Measurements from ENCODE around the gene SOX10.
"Not testable (repeated sequence)": the region's sequence is repeated elsewhere in the genome, so short reads cannot be mapped to it uniquely, and the experiment has no call there.

The SOX10 gene

DNA sequence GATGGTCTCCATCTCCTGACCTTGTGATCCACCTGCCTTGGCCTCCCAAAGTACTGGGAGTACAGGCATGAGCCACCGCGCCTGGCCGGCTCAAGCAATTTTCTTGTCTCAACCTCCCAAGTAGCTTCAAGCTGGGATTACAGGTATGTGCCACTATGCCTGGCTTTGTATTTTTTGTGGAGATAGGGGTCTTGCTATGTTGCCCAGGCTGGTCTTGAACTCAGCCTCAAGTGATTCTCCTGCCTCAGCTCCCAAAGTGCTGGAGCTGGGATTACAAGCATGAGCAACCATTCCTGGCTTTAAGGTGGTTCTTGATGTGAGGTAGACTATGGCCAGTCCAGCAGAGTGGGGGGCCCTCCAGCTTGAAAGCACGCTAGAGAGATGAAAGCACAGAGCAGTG lies 23.3 kb downstream of the SOX10 start:
- DNase-seq (ENCODE audit: low read depth in 2 of 2) = no peak

DNA sequence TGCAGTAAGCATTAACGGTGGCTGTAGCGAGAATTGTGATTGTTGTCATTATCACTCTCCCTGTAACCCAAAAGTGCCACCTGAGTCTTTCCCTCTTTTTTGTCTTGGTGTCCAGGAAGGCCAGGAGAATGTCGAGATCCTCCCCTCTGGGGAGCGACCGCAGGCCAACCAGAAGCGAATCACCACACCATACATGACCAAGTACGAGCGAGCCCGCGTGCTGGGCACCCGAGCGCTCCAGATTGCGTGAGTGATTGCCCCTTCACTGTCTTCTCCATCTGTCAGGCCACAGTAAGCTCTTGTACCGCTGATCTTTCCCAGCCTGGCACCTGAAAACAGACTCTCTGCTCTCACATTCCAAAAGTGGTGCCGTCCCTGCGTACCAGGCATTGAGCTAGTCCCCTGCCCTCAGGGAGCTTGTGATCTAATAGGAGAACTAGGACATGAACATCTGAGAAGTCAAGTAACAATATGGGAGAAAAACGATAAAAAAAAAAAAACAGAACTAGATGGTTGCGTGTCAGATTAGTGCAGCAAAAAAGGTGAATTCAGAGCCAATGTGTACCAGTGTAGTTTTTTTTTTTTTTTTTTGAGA lies 25.0 kb downstream of the SOX10 start:
- DNase-seq (ENCODE audit: low read depth in 2 of 2) = no peak

DNA sequence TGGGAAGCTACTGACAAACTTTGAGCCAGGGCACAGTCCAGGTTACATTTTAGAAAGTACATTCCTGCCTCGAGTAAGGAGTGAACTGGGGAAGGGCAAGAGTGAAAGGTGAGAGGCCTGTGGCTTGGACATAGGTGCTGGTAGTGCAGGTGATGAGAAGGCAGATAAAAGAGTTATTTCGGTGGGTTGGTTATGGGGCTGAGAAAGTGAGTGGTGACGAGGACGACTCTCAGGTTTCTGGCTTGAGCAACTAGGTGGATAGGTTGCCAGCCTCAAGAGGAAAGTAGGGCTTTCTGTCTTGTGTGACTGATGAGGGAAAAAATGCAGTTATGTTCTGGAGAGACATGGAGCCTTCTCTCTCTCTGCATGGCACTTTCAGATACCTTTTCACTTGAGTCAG lies 27.1 kb downstream of the SOX10 start:
- DNase-seq (ENCODE audit: low read depth in 2 of 2) = no peak

DNA sequence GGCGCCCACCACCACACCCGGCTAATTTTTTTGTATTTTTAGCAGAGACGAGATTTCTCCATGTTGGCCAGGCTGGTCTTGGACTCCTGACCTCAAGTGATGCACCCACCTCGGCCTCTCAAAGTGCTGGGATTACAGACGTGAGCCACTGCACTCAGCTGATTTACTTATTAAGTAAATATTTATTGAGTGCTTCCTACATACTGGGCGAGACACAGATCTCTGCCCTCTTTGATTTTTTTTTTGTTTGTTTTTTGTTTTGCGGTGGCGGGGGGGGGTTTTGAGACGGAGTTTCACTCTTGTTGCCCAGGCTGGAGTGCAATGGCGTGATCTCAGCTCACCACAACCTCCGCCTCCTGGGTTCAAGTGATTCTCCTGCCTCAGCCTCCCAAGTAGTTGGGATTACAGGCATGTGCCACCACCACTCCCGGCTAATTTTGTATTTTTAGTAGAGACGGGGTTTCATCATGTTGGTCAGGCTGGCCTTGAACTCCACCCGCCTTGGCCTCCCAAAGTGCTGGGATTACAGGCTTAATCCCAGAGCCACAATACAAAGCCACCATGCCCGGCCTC lies 28.4 kb downstream of the SOX10 start:
- DNase-seq (ENCODE audit: low read depth in 2 of 2) = not testable (repeated sequence)

GRCh38 chr22:37954686-37955085 lies 29.7 kb downstream of the SOX10 start:
- DNase-seq (ENCODE audit: low read depth in 2 of 2) = no peak

DNA sequence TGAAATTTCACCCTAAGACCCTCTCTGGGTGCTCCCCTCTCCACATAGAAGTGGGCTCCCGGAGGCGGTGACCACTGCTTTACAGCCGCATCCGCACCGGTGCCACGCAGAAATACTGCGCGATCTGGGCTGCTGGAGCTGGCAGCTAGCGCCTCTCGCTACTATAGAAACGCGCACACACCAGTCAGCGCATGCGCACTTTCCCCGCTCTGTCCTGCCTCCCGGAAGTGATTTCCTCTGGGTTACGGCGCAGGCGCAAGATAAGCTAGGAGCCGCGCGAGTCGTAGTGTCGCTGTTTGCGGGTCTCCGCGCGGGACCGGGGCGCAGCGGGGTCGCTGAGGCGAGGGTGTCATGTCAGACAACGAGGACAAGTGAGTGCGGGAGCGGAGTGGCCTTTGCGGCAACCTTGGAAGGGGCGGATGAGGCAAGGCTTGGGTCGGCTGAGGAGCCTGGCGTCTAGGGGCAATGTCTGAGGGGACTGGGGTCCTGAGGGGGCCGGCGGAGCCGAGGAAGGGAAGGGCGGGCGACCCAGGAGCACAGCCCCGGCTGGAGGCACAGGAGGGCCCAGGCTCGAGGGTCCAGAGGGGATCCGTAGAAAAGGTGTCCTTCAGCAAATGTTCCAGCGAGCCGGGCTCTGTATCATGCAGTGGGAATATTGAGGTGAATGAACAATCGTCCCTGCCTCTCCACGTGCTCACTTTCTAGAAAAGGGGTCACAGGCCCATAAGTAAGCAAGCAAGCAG lies 30.7 kb downstream of the SOX10 start, which contains the start of the genes C22orf23 and POLR2F:
Gene C22orf23, minus strand, starts transcription at position 165 of the 743 bp plus-strand sequence. CDS start 452 bp downstream, outside the sequence.
Gene POLR2F, plus strand, starts transcription at position 263 of the 743 bp plus-strand sequence. Its CDS starts 89 bp downstream, at position 352.
- peak; percentile 93 to 94 for DNase-seq (ENCODE audit: low read depth in 2 of 2)

DNA sequence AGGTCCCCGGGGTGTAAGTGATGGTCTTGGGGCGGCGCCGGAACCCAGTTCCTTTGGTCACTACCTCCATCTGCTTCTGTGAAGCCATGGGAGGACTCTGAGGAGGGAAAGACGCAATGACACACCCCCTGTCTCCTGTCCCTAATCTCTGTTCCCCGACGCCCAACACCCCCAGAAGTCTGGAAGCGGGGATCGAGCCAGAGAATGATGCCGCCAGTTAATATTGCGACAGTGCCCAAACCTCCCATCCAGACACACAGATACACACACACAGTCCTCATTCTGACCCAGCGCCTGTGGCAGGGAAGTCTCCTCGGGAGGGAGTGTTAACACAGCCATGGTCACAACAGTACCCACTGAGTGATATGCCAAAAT lies 31.3 kb downstream of the SOX10 start:
- no peak for DNase-seq (ENCODE audit: low read depth in 2 of 2)

DNA sequence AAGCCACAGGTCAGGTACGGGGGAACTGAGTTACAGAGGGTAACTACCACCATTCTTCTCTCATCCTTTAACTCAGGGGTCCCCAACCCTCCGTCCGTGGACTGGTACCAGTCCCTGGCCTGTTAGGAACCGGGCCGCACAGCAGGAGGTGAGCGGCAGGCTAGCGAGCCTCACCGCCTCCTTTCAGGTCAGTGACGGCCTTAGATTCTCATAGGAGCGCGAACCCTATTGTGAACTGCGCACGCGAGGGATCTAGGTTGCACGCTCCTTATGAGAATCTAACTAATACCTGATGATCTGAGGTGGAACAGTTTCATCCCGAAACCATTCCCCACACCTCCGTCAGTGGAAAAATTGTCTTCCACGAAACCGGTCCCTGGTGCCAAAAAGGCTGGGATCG lies 31.7 kb downstream of the SOX10 start:
- DNase-seq (ENCODE audit: low read depth in 2 of 2) = not testable (repeated sequence)

GRCh38 chr22:37951305-37951704 lies 33.0 kb downstream of the SOX10 start:
- DNase-seq (ENCODE audit: low read depth in 2 of 2) = no peak

- DNase-seq (ENCODE audit: low read depth in 2 of 2) = not testable (repeated sequence)
Measured at GRCh38 chr22:37947142-37947795, 37.1 kb downstream of the SOX10 start.

- not testable (repeated sequence) for DNase-seq (ENCODE audit: low read depth in 2 of 2)
Measured at GRCh38 chr22:37944423-37944822, 39.9 kb downstream of the SOX10 start.

GRCh38 chr22:37943825-37944198 lies 40.5 kb downstream of the SOX10 start:
- DNase-seq (ENCODE audit: low read depth in 2 of 2) = no peak

DNA sequence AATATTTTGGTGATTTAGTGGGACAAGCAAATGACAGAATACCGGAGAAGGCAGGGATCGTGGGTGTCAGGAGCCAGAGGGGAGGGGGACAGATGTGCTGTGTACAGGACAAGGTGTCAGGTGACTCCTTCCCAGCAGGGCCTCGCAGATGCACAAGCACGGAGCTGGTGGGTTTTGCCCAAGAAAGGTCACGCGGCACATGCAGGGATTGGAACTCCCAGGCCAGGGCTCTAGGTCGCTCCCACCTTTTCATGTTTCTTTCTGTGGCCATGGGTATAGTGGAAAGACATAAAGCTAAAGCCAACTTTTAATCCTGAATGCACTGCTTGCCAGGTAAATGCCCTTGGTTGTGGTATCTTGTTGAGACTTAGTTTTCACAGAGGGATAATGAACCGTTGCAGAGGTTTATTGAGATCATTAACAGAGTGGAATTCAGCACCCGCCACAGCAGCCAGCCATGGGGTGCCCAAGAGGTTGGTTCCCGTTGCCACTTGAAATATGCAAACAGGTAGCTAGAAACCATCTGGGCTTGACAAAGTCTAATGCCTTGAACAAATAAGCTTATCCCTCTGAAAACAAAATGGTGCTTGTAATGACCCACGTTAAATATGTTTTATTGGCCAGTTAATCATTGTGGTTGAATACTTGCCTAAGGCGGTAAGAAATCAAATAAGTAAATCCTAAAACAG lies 41.1 kb downstream of the SOX10 start:
- no peak for DNase-seq (ENCODE audit: low read depth in 2 of 2)

DNA sequence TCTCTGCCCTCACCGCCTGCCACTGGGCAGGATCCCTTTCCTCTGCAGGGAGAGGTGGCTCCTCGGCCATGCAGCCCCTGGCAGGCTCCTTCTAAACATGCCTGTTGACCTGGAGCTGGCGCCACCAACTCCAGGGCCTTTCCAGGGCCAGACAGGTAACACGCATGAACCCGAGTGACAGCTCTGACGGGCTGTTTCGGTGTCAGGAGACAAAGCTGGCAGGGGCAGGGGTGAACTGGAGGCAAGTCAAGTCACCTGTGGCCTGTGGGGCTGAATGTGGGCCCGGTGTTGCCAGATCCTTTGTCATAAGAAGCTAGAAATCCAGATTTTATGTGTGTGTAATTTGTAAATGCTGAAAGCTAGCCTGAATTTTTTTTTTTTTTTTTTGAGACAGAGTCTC lies 42.2 kb downstream of the SOX10 start:
- no peak for DNase-seq (ENCODE audit: low read depth in 2 of 2)

GRCh38 chr22:37940698-37941376 lies 43.5 kb downstream of the SOX10 start:
- DNase-seq (ENCODE audit: low read depth in 2 of 2) = no peak

DNA sequence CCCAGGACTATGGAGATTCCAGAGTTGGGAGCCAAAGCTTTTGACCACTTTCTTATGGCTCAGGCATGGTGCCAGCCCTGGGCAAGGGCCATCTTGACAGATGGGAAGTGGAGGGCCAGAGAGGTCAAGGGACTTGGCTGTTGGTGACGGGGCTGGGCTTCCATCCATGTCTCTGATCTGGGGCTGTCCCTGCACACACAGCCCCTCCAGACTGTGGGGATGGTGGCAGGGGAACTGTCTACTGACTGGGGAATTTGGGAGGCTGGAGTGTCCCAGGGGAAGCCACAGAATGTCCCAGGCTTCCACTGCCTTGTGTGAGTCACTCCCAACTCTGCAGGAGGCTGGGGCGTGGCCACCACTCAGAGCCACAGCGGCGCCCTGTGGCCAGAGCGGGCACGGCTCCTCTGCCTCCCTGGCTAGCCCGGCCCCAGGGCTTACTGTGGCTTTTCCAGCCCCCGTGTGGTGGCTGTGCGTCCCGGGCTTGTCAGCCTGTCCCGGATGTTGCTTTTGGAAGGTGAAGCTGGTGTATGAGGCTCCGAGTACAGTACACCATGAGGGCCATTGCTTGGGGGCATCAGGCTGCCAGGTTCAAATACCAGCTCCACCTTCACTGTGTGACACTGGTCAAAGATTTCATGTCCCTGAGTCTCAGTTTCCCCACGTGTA lies 50.5 kb downstream of the SOX10 start:
- peak; percentile 72 to 87 for DNase-seq (ENCODE audit: low read depth in 2 of 2)

GRCh38 chr22:37932821-37933578 lies 51.4 kb downstream of the SOX10 start:
- DNase-seq (ENCODE audit: low read depth in 2 of 2) = no peak

- no peak for DNase-seq (ENCODE audit: low read depth in 2 of 2)
Measured at GRCh38 chr22:37932401-37932800, 52.0 kb downstream of the SOX10 start.

- DNase-seq (ENCODE audit: low read depth in 2 of 2) = no peak
Measured at GRCh38 chr22:37931893-37932389, 52.4 kb downstream of the SOX10 start.

DNA sequence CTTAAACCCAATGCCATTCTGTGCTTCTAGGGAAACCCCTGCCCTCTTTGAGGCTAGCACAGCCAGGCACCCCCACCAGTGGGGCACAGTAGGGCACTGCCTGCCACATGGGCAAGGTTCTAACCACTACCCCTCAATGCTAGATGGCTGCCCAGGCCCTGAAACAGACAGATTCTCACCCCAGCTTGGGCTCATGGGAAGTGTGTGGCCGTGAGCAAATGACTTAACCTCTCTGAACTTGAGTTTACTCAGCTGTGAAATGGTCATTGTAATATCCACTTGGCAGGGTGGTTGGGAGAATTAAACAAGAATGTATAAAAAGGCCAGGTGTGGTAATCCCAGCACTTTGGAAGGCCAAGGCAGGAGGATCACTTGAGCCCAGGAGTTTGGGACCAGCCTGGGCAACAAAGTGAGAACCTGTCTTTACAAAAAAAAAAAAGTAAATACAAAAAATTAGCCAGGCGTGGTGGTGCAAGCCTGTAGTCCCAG lies 53.4 kb downstream of the SOX10 start:
- DNase-seq (ENCODE audit: low read depth in 2 of 2) = no peak
